Measurements from ENCODE around the gene GSTK1. TPM values are rescaled to one million over a fixed set of nuclear protein-coding genes. Genes with fewer than 3 reads are reported as not detected.
A peak's percentile ranks its signal among the peaks of the same experiment; 100 is the strongest.

The GSTK1 gene
- total and polyA plus RNA-seq, 9 of the 15 experiments (the other 6 are each of a cell fraction or from before 2014, with no cell fraction given), result 155 to 441 (median 233) TPM

DNA sequence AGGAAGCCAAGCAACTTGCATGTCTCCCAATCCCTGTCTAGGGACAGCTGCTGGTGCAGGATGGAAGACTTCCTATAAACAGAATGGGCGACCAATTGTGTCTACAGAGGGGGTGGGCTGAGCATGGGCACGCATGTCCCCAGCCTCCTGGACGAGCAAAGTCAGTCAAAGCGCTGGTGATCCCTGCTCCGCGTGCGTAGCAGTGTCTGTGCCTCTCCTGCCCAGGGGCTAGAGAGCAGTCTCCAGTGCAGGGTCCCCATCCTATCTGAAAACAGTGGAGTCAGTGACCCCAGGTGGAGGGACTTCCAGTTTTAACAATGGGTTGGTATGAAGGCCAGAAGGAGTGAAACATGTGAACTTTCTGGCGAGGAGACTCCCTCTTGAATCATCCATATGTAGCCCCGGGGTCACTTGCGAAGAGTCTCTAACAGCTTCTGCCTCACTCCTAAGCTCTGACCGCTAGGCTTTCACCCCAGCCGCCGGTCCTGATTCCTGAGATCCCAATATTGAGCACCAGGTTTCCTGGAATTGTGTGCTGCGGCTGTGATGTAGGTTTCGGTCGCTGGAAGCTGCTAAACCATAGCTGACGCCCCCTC lies 24.2 kb downstream of the GSTK1 start:
- H3K9me1 ChIP-seq (ENCODE audit: control insufficient read depth, insufficient read depth, low read length), result peaks cover 4% of the 10 kb centered on the region
- DNase-seq (ENCODE audit: extremely low read depth in 1 of 4, low spot score in 3 of 4) (no peak), FAIRE-seq (no peak), ATAC-seq (no peak)
- peak overlapping the region; percentile 38 for H3K4me2 ChIP-seq (ENCODE audit: insufficient read depth, low read length)
- H3K9ac ChIP-seq (ENCODE audit: insufficient read depth in 1 of 2, low read depth in 2 of 2, low read length in 2 of 2), result peak overlapping the region; percentile 1 to 63; a peak in 2 of 4 replicates
- H3K27me3 ChIP-seq (ENCODE audit: control insufficient read depth in 2 of 2, insufficient read depth in 2 of 2, low read length in 2 of 2), result no peaks in the 10 kb centered on the region
- H2AFZ ChIP-seq (ENCODE audit: low read depth, low read length), result peak overlapping the region; percentile 91
- in situ Hi-C loops (cut with MboI), result no loop called here
- no peaks in the 10 kb centered on the region; the same call in 1 of the 2 replicates for H4K20me1 ChIP-seq (replicated peaks; ENCODE audit: control insufficient read depth, insufficient read depth, low read length)
- ChIA-PET CTCF (ENCODE audit: low intra/inter-chr PET ratio) (no interaction called here), POLR2A (interaction anchor here (1.0 to 1.7 kb wide), 7 partner anchors 8 to 24 kb away, joined by 3 to 8 read pairs (median 4); partner anchors contain the start of gene GSTK1)
- intact Hi-C loops (cut with micrococcal nuclease), result no loop called here
- H3K4me3 ChIP-seq, result no peak overlapping the region
- H3K9me3 ChIP-seq (replicated peaks; ENCODE audit: control insufficient read depth, insufficient read depth, low read depth, low read length), result peaks cover 7% of the 10 kb centered on the region
- H3K79me2 ChIP-seq (ENCODE audit: control insufficient read depth, insufficient read depth, low read length), result peaks cover 39% of the 10 kb centered on the region
- H3K4me1 ChIP-seq (replicated peaks in 1 of 2; ENCODE audit: control insufficient read depth in 2 of 2, insufficient read depth in 2 of 2, low read length in 2 of 2), result peaks cover 24 to 28% of the 10 kb centered on the region in 2 experiments; a peak in 4 of 5 replicates
- peak overlapping the region; percentile 59 for H3K27ac ChIP-seq (ENCODE audit: extremely low read depth, low read depth, low read length)
- WGBS (ENCODE audit: insufficient coverage, low coverage, missing lambda C conversion rate), result 82% methylated on average over 17 of the region's 17 CpGs
- TSS peak; percentile 89 for BruUV-seq (replicated peaks)
- H3K36me3 ChIP-seq (ENCODE audit: control insufficient read depth, insufficient read depth, low read length), result peaks cover 29% of the 10 kb centered on the region
- 0 out of 2 replicates have a peak, but pooled peaks have one; percentile 42 for TF ChIP-seq ETV1 (tag; conservative IDR thresholded peaks at IDR 0.05; ENCODE audit: low read depth)
- TF ChIP-seq KAT7 (CRISPR knock-in tag; IDR thresholded peaks at IDR 0.05; ENCODE audit: borderline replicate concordance), result 0 out of 2 replicates have a peak, but pooled peaks have one; percentile 17
- TF ChIP-seq, protein P1, sequence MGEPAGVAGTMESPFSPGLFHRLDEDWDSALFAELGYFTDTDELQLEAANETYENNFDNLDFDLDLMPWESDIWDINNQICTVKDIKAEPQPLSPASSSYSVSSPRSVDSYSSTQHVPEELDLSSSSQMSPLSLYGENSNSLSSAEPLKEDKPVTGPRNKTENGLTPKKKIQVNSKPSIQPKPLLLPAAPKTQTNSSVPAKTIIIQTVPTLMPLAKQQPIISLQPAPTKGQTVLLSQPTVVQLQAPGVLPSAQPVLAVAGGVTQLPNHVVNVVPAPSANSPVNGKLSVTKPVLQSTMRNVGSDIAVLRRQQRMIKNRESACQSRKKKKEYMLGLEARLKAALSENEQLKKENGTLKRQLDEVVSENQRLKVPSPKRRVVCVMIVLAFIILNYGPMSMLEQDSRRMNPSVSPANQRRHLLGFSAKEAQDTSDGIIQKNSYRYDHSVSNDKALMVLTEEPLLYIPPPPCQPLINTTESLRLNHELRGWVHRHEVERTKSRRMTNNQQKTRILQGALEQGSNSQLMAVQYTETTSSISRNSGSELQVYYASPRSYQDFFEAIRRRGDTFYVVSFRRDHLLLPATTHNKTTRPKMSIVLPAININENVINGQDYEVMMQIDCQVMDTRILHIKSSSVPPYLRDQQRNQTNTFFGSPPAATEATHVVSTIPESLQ (CRISPR knock-in tag; IDR thresholded peaks at IDR 0.05), result no peak
- TF ChIP-seq SRSF9 (IDR thresholded peaks at IDR 0.05; ENCODE audit: borderline replicate concordance, low read depth, low read length), result no peak
- no peak for TF ChIP-seq NFATC3 (IDR thresholded peaks at IDR 0.05)
- TF ChIP-seq, protein P2, sequence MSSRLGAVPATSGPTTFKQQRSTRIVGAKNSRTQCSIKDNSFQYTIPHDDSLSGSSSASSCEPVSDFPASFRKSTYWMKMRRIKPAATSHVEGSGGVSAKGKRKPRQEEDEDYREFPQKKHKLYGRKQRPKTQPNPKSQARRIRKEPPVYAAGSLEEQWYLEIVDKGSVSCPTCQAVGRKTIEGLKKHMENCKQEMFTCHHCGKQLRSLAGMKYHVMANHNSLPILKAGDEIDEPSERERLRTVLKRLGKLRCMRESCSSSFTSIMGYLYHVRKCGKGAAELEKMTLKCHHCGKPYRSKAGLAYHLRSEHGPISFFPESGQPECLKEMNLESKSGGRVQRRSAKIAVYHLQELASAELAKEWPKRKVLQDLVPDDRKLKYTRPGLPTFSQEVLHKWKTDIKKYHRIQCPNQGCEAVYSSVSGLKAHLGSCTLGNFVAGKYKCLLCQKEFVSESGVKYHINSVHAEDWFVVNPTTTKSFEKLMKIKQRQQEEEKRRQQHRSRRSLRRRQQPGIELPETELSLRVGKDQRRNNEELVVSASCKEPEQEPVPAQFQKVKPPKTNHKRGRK (tag; IDR thresholded peaks at IDR 0.05), result no peak
- no peak for TF ChIP-seq ERF (CRISPR knock-in tag; IDR thresholded peaks at IDR 0.05)
- peak; percentile 85; the same call in 1 of the 2 replicates for TF ChIP-seq CHAMP1 (IDR thresholded peaks at IDR 0.05)
- TF ChIP-seq HBP1 (CRISPR knock-in tag; IDR thresholded peaks at IDR 0.05), result no peak
- TF ChIP-seq SMC3 (conservative IDR thresholded peaks at IDR 0.05; ENCODE audit: insufficient read depth, low read depth, low read length), result no peak
- TF ChIP-seq THAP12 (CRISPR knock-in tag; IDR thresholded peaks at IDR 0.05), result no peak; the same call in 1 of the 2 replicates

All from K562 (cell line).